HG03139 (cell line): ENCODE results near the gene C20orf144.
"Not testable (repeated sequence)": the region's sequence is repeated elsewhere in the genome, so short reads cannot be mapped to it uniquely, and the experiment has no call there.

Experiments used
- ATAC-seq: cut with Tn5 transposase; IDR thresholded peaks from one replicate; pipeline ENCODE4 v1.9.1; 2021; ENCODE audit not compliant: unreplicated experiment

The C20orf144 gene

DNA sequence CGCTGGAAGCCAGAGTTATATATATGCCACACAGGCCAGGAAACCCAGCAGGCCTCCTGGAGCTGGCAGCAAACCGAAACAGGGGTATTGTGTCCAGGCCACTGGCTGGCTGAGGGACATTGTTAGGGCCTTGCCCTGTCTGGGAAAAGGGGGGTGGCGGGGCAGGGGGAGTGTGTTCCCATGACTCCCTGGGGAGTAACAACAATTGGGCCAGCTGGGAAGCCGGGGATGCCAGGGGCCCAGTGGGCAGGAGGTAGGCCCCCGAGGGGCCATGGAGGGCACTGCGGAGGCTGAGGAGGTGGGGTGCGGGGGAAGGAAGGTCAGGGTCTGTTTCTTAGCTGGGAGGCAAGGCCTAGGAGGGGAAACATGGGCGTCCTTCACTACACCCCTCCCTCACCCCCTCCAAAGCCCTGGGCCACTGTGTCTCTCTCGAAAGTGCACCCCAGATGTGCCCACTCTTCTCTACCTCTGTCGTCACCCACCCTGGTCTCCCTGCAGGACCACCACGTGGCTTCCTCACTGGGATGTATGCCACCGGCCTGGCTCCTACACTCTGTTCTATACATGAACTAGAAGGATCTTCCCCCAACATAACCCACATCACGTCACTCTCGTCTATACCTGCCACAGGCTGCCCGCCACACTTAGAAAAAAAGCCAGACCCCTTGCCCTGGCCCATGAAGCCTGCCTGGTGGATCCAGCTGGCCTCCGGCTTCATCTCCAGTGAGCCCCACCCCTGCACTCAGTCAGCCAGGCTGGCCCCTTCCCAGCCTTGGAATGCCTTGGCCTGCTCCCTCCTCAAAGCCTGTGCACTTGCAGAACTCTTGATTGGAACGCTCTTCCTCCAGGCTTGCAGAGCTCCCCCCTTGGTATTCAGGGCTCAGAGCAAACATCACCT is 31.9 kb downstream of the C20orf144 start:
- no peak for ATAC-seq

DNA sequence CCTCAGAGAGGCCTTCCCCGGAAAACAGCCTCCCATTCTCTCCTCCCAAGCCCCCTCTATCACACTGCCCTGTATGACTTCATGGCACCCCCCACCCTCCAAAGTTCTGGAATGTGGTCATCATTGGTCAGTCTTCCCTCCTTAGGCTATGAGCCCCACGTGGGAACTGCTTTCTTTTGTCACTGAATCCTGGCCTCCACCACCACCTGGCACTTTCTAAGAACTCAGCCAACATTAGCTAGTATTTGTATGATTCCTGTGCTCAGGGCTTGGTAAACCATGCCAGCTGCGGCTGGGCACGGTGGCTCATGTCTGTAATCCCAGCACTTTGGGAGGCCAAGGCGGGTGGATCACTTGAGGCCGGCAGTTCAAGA is 32.5 kb downstream of the C20orf144 start:
- ATAC-seq: no peak

DNA sequence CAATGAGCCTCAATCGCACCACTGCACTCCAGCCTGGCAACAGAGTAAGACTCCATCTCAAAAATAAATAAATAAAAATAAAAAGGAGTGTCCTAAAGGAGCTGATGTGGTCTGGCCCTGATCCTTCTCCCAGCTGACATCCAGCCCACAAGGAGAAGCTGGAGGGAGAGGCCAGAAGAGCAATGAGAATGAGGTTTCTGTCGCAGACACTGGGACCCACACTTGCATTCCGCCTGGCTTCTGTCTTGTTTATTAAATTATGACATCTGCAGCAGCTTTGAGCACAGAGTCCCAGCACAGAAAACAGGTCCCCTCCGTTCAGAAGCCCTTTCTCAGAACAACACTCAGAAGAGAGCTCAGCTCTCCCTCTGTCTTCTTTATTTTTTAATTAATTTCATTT is 34.3 kb downstream of the C20orf144 start:
- no peak for ATAC-seq

DNA sequence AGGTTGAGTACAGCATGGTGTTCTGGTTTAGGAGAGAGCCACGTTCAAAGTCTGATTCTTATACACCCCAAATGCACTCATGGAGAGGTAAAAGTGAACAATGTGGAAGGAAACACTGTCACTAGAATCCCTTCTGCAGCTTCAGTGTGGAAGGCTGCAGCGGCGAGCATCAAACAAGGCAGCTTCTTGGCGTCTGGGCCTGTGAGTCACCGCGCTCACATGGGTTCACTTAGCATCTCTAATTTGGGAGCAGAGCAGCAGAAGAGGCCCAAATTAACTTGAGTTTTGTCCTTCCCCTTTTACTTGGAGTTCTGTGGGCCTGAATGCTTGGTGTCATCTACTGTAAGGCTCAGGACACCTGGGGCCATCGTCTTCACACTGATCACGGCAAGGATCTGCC is 35.0 kb downstream of the C20orf144 start:
- ATAC-seq: no peak

DNA sequence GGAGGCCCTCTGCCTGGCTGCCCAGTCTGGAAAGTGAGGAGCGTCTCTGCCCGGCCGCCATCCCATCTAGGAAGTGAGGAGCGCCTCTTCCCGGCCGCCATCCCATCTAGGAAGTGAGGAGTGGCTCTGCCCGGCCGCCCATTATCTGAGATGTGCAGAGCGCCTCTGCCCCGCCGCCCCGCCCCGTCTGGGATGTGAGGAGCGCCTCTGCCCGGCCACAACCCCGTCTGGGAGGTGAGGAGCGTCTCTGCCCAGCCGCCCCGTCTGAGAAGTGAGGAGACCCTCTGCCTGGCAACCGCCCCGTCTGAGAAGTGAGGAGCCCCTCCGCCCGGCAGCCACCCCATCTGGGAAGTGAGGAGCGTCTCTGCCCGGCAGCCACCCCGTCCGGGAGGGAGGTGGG is 36.8 kb downstream of the C20orf144 start:
- ATAC-seq: not testable (repeated sequence)

DNA sequence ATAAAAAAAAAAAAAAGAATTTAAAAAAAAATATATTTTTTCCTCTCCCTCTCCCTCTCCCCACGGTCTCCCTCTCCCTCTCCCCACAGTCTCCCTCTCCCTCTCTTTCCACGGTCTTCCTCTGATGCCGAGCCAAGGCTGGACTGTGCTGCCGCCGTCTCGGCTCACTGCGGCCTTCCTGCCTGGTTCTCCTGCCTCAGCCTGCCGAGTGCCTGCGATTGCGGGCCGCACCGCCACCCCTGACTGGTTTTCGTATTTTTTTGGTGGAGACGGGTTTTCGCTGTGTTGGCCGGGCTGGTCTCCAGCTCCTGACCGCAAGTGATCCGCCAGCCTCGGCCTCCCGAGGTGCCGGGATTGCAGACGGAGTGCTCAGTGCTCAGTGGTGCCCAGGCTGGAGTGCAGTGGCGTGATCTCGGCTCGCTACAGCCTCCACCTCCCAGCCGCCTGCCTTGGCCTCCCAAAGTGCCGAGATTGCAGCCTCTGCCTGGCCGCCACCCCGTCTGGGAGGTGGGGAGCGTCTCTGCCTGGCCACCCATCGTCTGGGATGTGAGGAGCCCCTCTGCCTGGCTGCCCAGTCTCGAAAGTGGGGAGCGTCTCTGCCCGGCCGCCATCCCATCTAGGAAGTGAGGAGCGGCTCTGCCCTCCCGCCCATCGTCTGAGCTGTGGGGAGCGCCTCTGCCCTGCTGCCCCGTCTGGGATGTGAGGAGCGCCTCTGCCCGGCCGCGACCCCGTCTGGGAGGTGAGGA is 38.7 kb downstream of the C20orf144 start:
- ATAC-seq: not testable (repeated sequence)

DNA sequence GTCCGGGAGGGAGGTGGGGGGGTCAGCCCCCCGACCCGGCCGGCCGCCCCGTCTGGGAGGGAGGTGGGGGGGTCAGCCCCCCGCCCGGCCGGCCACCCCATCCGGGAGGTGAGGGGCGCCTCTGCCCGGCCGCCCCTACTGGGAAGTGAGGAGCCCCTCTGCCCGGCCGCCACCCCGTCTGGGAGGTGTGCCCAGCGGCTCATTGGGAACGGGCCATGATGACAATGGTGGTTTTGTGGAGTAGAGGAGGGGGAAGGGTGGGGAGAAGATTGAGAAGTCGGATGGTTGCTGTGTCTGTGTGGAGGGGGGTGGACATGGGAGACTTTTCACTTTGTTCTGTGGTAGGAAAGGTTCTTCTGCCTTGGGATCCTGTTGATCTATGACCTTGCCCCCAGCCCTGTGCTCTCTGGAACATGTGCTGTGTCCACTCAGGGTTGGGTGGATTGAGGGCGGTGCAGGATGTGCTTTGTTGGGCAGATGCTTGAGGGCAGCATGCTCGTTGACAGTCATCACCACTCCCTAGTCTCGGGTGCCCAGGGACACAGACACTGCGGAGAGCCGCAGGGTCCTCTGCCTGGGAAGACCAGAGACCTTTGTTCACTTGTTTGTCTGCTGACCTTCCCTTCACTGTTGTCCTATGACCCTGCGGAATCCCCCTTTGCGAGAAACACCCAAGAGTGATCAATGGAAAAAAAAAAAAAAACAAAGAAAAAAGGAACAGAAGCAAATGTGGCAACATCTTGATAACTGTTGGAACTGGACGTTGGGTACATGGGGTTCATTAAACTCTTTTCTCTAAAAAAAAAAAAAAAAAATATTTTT is 39.7 kb downstream of the C20orf144 start:
- ATAC-seq: no peak

DNA sequence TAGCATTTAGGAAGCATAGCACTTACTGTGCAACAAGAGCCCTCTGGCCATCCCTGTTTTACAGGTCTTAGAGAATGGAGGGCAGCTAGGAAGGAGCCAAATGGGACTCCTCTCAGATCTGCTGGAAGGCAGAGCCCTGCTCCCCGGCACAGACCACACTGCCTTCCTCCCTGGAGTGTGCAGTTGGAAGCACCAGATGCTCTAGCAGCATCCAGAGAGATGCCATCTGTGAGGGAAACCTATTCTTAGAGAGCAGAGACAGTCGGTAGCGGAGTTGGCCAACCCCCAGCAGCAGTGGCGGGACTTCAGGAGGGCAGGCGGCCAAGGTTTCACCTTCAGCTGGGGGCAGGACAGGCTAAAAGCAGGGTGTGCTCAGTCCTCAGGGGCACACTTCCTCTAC is 40.7 kb downstream of the C20orf144 start:
- no peak for ATAC-seq

DNA sequence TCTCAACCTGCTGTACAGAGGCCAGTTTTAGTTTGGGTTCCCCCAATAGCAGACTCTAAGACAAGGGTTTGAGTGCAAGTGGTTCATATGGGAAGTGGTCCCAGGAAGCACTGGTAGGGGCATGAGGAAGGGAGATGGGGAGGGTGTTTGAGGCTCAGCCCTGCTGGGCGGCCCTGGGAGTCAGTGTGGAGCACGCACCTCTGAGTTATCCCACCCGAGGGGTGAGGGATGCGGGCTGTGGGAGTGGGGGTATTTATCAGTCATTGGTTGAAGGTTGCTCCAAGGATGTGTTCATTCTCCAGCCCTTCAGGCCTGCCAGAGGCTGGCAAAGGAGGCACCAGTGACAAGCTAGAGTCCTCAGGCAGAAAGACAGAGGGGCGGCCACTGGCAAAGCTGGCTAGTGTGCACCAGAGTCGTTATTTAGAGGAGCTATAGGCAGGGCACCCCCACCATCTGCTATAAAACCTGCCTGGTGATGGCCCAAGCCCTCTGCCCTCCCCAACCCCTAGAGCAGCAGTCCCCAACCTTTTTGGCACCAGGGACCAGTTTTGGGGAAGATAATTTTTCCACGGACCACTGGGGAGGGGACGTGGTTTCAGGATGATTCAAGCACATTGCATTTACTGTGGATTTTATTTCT is 41.5 kb downstream of the C20orf144 start:
- no peak for ATAC-seq

DNA sequence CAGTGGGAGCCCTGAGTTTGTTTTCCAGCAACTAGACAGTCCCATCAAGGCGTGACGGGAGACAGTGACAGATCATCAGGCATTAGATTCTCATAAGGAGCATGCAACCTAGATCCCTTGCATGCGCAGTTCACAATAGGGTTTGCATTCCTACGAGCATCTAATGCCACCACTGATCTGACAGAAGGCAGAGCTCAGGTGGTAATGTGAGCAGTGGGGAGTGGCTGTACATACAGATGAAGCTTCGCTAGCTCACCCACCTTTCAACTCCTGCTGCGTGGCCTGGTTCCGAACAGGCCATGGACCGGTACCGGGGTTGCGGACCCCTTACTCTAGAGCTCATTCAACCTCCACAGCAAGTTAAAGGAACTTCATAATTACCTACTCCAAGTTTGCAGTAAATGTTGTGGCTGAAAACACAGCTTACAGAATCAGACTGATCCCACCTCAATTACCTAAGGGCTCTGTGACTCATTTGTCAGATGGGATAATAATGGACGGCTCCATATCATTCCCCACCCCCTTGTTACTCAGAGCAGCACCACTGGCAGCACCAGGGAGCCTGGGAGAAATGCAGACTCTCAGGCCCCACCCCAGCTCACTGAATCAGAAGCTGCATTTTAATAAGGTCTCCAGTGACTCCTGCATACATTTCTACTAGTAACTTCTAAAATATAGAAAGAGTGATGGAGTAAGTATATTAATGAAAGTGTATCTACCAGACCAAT is 42.2 kb downstream of the C20orf144 start:
- ATAC-seq: no peak

DNA sequence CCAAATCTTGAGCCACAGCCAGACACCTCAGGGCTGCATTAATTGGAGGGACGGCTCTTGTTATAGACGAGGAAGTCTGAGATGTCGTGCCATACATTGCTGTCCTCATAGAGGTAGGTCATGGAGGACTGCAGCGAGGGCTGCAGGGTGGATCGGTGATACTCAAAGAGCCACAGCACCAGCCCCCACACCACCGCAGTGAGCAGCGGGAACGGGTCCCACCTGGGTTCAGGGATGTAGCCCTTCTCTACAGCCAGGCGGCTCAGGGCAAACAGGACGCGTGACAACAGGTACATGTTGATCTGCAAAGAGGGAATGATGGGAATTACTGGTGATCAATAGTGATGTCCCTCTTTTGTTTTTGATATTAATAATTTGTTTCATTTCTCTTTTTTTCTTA is 45.5 kb downstream of the C20orf144 start:
- no peak for ATAC-seq

DNA sequence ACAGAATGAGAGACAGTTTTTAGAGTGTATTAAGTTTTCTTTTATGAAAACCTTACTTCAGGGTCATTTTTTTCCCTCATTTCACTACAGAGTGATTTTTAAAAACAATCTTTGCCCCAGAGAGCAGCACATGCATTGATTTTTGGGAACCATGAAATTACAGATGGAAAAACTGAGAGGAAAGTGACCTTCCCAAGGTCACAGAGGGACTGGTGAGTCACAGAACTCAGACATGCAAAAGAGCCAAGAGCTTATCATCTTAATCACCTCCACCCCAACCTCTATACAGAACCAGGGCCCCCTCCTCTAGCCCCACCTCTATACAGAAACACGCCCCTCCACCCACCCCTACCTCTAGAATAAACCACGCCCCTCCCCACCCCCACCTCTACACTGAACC is 47.3 kb downstream of the C20orf144 start:
- no peak for ATAC-seq

DNA sequence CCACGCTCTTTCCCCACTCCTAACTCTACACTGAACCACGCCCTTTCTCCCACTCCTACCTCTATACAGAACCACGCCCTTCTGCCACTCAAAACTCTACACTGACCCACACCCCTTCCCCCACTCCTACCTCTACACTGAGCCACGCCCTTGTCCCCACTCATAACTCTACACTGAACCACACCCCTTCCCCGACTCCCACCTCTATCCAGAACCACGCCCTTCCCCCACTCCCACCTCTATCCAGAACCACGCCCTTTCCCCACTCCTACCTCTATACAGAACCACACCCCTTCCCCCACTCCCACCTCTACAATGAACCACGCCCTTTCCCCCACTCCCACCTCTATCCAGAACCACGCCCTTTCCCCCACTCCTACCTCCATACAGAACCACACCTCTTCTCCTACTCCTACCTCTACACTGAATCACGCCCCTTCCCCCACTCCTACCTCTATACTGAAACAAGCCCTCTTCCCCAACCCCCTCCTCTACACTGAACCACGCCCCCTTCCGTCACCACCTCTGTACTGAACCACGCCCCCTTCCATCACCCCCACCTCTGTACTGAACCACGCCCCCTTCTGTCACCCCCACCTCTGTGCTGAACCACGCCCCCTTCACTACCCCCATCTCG is 47.9 kb downstream of the C20orf144 start:
- no peak for ATAC-seq

DNA sequence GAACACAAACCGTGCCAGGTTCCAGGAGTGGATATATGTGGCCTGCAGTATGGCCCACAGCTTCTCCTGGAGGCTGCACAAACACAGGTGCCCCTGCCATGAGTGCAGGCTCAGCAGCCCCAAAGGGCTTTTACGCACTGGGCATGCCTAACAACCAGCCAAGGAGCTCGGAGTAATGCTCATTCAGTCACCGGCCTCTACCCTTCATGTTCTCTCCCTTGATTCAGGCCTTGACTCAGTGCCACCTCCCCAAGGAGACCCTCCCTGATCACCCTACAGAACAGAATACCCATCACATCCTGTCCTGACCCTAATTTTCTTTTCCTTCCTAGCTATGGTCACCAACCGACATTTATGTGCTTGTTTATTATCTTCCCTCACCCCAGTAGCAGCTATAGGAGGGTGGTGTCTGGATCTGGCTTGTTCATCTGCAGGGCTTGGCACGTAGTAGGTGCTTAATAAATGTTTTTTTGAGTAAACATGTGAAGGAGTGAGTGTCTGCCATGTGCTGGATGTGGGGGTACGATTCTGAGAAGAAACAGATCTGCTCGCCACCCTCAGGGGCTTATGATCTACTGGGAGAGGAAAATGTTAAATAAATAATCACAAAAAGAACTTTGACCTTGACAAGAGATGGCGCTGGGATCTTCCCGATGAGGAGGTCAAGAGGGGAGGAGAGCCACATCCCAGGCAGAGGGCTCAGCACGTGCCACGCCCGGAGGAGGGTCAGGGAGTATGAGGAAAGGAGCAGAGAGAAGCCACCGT is 48.7 kb downstream of the C20orf144 start:
- ATAC-seq: no peak

DNA sequence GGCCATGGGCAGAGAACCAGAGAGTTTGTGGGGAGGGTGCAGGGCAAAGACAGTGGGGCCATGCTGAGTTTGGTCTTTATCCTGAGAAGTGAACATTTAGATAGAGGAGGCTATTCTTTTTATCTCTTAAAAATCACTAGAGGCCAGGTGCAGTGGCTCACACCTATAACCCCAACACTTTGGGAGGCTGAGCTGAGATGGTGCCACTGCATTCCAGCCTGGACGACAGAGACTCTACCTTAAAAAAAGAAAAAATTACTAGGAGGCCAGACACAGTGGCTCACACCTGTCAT is 49.3 kb downstream of the C20orf144 start:
- no peak for ATAC-seq
